Mammary epithelial cell (primary cell): ENCODE results near the gene COL18A1.

Experiments
- EZH2 ChIP-seq: IDR thresholded peaks from 2 replicates; pipeline ENCODE4 v1.6.1; 2012; ENCODE audit warnings: low read length, inconsistent platforms, borderline replicate concordance
- TF ChIP-seq, protein P1 (sequence below), 2 donors: IDR thresholded peaks in 1 of 2; conservative IDR thresholded peaks in 1 of 2; 2 replicates each; pipeline ENCODE4 v1.5.1; 2011 to 2012; ENCODE audit warnings: inconsistent platforms in 2 of 2, low read length in 2 of 2, mild to moderate bottlenecking in 2 of 2, control low read depth in 1 of 2, low read depth in 1 of 2; ENCODE audit not compliant: insufficient read depth in 1 of 2; ENCODE audit errors: extremely low read depth in 1 of 2

DNA sequence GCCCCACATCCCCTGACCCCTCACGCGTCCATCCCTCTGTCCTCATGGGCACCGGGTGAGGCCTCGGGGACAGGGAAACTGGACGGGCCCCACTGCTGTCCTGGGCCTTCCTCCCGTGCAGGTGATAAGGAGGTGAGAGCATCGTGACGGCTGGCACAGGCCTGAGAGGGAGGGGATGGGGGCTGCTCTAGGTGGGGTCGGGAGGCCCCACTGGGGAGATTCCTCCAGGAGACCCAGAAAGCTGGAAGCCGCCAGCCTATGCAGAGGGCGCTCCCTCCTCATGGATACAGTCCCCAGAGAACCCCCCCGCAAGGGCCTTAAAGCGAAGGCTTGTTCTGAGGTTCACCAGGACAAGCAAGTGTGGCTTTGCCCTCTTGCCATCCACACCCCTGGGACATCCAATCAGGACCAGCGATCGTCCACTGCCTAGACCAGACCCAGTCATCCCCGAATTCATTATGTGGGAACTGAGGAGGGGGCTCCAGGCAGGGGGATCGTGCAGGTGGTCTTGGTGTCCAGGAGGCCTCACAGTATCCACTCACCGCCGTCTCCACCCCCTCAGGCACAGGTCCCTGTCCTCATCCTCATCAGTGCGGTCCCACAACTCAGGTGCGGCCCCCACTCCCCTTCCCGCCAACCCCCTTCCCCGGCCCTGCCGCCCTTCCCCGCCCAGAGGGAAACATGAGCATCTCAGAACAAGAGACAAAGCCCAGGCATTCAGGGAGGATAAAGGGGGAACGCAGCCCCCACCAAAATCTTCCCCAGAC, 45.3 kb upstream of the COL18A1 start:
- TF ChIP-seq, protein P1, sequence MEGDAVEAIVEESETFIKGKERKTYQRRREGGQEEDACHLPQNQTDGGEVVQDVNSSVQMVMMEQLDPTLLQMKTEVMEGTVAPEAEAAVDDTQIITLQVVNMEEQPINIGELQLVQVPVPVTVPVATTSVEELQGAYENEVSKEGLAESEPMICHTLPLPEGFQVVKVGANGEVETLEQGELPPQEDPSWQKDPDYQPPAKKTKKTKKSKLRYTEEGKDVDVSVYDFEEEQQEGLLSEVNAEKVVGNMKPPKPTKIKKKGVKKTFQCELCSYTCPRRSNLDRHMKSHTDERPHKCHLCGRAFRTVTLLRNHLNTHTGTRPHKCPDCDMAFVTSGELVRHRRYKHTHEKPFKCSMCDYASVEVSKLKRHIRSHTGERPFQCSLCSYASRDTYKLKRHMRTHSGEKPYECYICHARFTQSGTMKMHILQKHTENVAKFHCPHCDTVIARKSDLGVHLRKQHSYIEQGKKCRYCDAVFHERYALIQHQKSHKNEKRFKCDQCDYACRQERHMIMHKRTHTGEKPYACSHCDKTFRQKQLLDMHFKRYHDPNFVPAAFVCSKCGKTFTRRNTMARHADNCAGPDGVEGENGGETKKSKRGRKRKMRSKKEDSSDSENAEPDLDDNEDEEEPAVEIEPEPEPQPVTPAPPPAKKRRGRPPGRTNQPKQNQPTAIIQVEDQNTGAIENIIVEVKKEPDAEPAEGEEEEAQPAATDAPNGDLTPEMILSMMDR (conservative IDR thresholded peaks at IDR 0.05 in 1 of 2, IDR thresholded peaks at IDR 0.05 in 1 of 2; ENCODE audit: extremely low read depth in 1 of 2, insufficient read depth in 1 of 2, low read depth in 1 of 2, low read length in 2 of 2): no peak
- TF ChIP-seq EZH2: no peak
